Endothelial cell (in vitro differentiated cells): ENCODE data around the gene DCBLD1. TPM values are rescaled to one million over a fixed set of nuclear protein-coding genes. Genes with fewer than 3 reads are reported as not detected.

Experiments used
- DNase-seq: peaks from one replicate; pipeline ENCODE4 v3.0.0; 2021; ENCODE audit warnings: low spot score
- H3K27ac Mint-ChIP-seq: one replicate; pipeline ENCODE4 v1.8.0; 2021; ENCODE audit warnings: mixed read lengths, inconsistent platforms; ENCODE audit not compliant: unreplicated experiment
- H3K27me3 Mint-ChIP-seq: one replicate; pipeline ENCODE4 v1.8.0; 2021; ENCODE audit warnings: mild to moderate bottlenecking, moderate library complexity, mixed read lengths, inconsistent platforms; ENCODE audit not compliant: unreplicated experiment
- H3K36me3 Mint-ChIP-seq: one replicate; pipeline ENCODE4 v1.8.0; 2021; ENCODE audit warnings: mild to moderate bottlenecking, low read depth, mixed read lengths, inconsistent platforms; ENCODE audit not compliant: unreplicated experiment
- H3K4me1 Mint-ChIP-seq: one replicate; pipeline ENCODE4 v1.8.0; 2021; ENCODE audit warnings: mild to moderate bottlenecking, mixed read lengths, inconsistent platforms; ENCODE audit not compliant: unreplicated experiment
- H3K4me3 Mint-ChIP-seq: one replicate; pipeline ENCODE4 v1.8.0; 2021; ENCODE audit warnings: mild to moderate bottlenecking, mixed read lengths, inconsistent platforms; ENCODE audit not compliant: unreplicated experiment
- H3K9me3 Mint-ChIP-seq: one replicate; pipeline ENCODE4 v1.8.0; 2021; ENCODE audit warnings: mixed read lengths, inconsistent platforms; ENCODE audit not compliant: unreplicated experiment
- total RNA-seq: library from RNA; stranded (reverse); fragmentation: NEBNext Ultra II Directional; extraction: Animal tissue kit (Norgen Biotek cat#: 25700); gene quantifications from one replicate; pipeline ENCODE4 v1.2.1, GENCODE V29; 2021; ENCODE audit not compliant: unreplicated experiment
- TF ChIP-seq, protein P1 (sequence below): fragments of 200-600 bp; sonication (generic); IDR thresholded peaks from one replicate; pipeline ENCODE4 v1.5.0; 2021; ENCODE audit warnings: antibody characterized with exemption; ENCODE audit not compliant: unreplicated experiment

The DCBLD1 gene
- total RNA-seq, 1 donor from 2014 or later, result 203 TPM

- peaks cover 2% of the 10 kb centered on the region for H3K27me3 Mint-ChIP-seq
- H3K9me3 Mint-ChIP-seq, result no peaks in the 10 kb centered on the region
- no peak overlapping the region for H3K4me3 Mint-ChIP-seq
- H3K36me3 Mint-ChIP-seq, result no peaks in the 10 kb centered on the region
- no peak for DNase-seq
- TF ChIP-seq, protein P1, sequence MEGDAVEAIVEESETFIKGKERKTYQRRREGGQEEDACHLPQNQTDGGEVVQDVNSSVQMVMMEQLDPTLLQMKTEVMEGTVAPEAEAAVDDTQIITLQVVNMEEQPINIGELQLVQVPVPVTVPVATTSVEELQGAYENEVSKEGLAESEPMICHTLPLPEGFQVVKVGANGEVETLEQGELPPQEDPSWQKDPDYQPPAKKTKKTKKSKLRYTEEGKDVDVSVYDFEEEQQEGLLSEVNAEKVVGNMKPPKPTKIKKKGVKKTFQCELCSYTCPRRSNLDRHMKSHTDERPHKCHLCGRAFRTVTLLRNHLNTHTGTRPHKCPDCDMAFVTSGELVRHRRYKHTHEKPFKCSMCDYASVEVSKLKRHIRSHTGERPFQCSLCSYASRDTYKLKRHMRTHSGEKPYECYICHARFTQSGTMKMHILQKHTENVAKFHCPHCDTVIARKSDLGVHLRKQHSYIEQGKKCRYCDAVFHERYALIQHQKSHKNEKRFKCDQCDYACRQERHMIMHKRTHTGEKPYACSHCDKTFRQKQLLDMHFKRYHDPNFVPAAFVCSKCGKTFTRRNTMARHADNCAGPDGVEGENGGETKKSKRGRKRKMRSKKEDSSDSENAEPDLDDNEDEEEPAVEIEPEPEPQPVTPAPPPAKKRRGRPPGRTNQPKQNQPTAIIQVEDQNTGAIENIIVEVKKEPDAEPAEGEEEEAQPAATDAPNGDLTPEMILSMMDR, result no peak
- no peak overlapping the region for H3K27ac Mint-ChIP-seq
- H3K4me1 Mint-ChIP-seq, result no peaks in the 10 kb centered on the region
Observed at GRCh38 chr6:117472667-117473066, 9.8 kb upstream of the DCBLD1 start.

DNA sequence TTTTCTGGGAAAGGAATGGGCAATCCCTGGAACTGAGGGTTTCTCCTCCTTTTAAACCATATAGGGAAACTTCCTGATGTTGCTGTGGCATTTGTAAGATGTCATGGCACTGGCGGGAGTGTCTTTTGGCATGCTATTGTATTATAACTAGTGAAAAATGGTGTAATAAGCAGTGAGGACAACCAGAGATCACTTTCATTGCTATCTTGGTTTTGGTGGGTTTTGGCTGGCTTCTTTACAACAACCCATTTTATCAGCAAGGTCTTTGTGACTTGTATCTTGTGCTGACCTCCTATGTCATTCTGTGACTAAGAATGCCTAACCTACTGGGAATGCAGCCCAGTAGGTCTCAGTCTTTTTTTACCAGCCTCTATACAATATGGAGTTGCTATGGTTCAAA, 9.1 kb upstream of the DCBLD1 start:
- Mint-ChIP-seq H3K4me3 (no peak overlapping the region), H3K9me3 (no peaks in the 10 kb centered on the region), H3K27ac (no peak overlapping the region), H3K4me1 (peaks cover 5% of the 10 kb centered on the region), H3K27me3 (peaks cover 2% of the 10 kb centered on the region), H3K36me3 (no peaks in the 10 kb centered on the region)
- TF ChIP-seq, protein P1, result no peak
- no peak for DNase-seq

- Mint-ChIP-seq H3K27me3 (peaks cover 5% of the 10 kb centered on the region), H3K9me3 (no peaks in the 10 kb centered on the region), H3K27ac (no peak overlapping the region), H3K4me3 (no peak overlapping the region), H3K36me3 (no peaks in the 10 kb centered on the region), H3K4me1 (peaks cover 25% of the 10 kb centered on the region)
- TF ChIP-seq, protein P1, result no peak
- DNase-seq, result peak; percentile 31
Observed at GRCh38 chr6:117477988-117478852, 4.3 kb upstream of the DCBLD1 start.

- peaks cover 28% of the 10 kb centered on the region for H3K4me1 Mint-ChIP-seq
Observed at GRCh38 chr6:117478853-117479231, 3.6 kb upstream of the DCBLD1 start.

DNA sequence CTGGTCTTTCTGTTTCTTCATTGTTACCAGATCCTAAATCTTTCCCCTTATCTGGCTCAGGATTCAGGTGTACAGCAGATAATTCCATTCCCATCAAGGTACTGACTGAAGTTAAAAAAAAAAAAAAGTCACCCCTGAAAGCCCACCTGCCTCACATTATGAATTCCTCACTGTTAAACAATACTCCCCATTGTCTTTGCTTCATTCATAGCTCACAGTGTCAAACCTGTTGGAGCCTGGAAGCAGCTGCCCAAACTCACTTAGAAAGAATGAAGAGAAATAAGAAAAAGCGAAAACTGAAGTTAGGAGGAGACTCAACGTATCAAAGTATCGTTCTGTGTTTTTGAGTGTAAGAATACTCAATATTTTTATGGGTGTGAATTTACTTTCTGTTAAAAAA, 1.8 kb upstream of the DCBLD1 start:
- peaks cover 11% of the 10 kb centered on the region for H3K27me3 Mint-ChIP-seq
- H3K36me3 Mint-ChIP-seq, result peaks cover 14% of the 10 kb centered on the region
- H3K4me1 Mint-ChIP-seq, result peaks cover 38% of the 10 kb centered on the region
- H3K27ac Mint-ChIP-seq, result no peak overlapping the region
- H3K9me3 Mint-ChIP-seq, result no peaks in the 10 kb centered on the region
- TF ChIP-seq, protein P1, result no peak
- peak overlapping the region; percentile 11 for H3K4me3 Mint-ChIP-seq
- DNase-seq, result no peak

More at GRCh38 chr6:117478853-117479231, 3.6 kb upstream of the DCBLD1 start:
- H3K27me3 Mint-ChIP-seq, result peaks cover 11% of the 10 kb centered on the region
- TF ChIP-seq, protein P1, result no peak
- H3K27ac Mint-ChIP-seq, result no peak overlapping the region
- H3K36me3 Mint-ChIP-seq, result peaks cover 4% of the 10 kb centered on the region
- no peaks in the 10 kb centered on the region for H3K9me3 Mint-ChIP-seq
- no peak overlapping the region for H3K4me3 Mint-ChIP-seq
- no peak for DNase-seq
